Measurements from ENCODE around the gene HYOU1.
"Not testable (repeated sequence)": the region's sequence is repeated elsewhere in the genome, so short reads cannot be mapped to it uniquely, and the experiment has no call there.

HYOU1 gene

GRCh38 chr11:119018074-119018938 is 38.7 kb downstream of the HYOU1 start, which contains the start of the genes RPS25 and TRAPPC4:
Gene RPS25 (minus strand): TSS chr11:119018343. CDS start chr11:119018284, 59 bp downstream.
Gene TRAPPC4 (plus strand): TSS chr11:119018766. CDS start chr11:119018796, 30 bp downstream.
- peak; percentile 96 for DNase-seq

- not testable (repeated sequence) for DNase-seq
Measured at GRCh38 chr11:119017377-119017776, 39.6 kb downstream of the HYOU1 start.

GRCh38 chr11:119016216-119017009 is 40.6 kb downstream of the HYOU1 start:
- DNase-seq, result no peak

- no peak for DNase-seq
Measured at GRCh38 chr11:119015054-119015611, 41.9 kb downstream of the HYOU1 start.

- no peak for DNase-seq
Measured at GRCh38 chr11:119014209-119014924, 42.6 kb downstream of the HYOU1 start.

- no peak for DNase-seq
Measured at GRCh38 chr11:119012629-119013170, 44.3 kb downstream of the HYOU1 start.

GRCh38 chr11:119011476-119012053 is 45.4 kb downstream of the HYOU1 start:
- DNase-seq, result no peak

GRCh38 chr11:119006656-119007055 is 50.3 kb downstream of the HYOU1 start:
- DNase-seq, result no peak

GRCh38 chr11:119000906-119001305 is 56.1 kb downstream of the HYOU1 start:
- peak; percentile 55 for DNase-seq

- peak; percentile 70 for DNase-seq
Measured at GRCh38 chr11:118998822-118999221, 58.2 kb downstream of the HYOU1 start.

GRCh38 chr11:118998388-118998717 is 58.7 kb downstream of the HYOU1 start:
- DNase-seq, result no peak

- peak; percentile 84 for DNase-seq
Measured at GRCh38 chr11:118997627-118998387, 59.2 kb downstream of the HYOU1 start, which contains the start of gene CENATAC. Gene CENATAC (plus strand): TSS chr11:118998138. CDS start chr11:118998198, 60 bp downstream.

- DNase-seq, result peak; percentile 45
Measured at GRCh38 chr11:118996926-118997626, 59.9 kb downstream of the HYOU1 start.

Data from fibroblast of upper back skin (primary cell).